HCT116 (cell line): ENCODE results near the gene LELP1.
"Not testable (repeated sequence)": the region's sequence is repeated elsewhere in the genome, so short reads cannot be mapped to it uniquely, and the experiment has no call there.

ENCODE experiments used
- EZH2 ChIP-seq: fragments of 200-600 bp; sonication (generic); IDR thresholded peaks from 2 replicates; pipeline ENCODE4 v1.6.1; 2017; ENCODE audit warnings: antibody characterized with exemption, mixed run types
- EZH2phosphoT487 ChIP-seq: fragments of 200-600 bp; IDR thresholded peaks from 2 replicates; pipeline ENCODE4 v1.6.1; 2018; ENCODE audit warnings: antibody characterized with exemption, borderline replicate concordance
- JUND ChIP-seq: IDR thresholded peaks from 2 replicates; pipeline ENCODE4 v1.6.1; 2012
- POLR2A ChIP-seq: IDR thresholded peaks from 2 replicates; pipeline ENCODE4 v1.7.0; 2011; ENCODE audit warnings: borderline replicate concordance; ENCODE audit not compliant: insufficient read depth, insufficient read length; ENCODE audit errors: extremely low read depth
- POLR2AphosphoS5 ChIP-seq: IDR thresholded peaks from 2 replicates; pipeline ENCODE4 v1.6.1; 2011; ENCODE audit warnings: mild to moderate bottlenecking, low read depth, low read length, moderate library complexity
- TF ChIP-seq, protein P1 (sequence below), 3 experiments: fragments of 200-600 bp in 1 of 3; sonication (generic) in 1 of 3; IDR thresholded peaks in 2 of 3; conservative IDR thresholded peaks in 1 of 3; 2 replicates each; pipeline ENCODE4 v1.5.1; 2012 to 2017; ENCODE audit warnings: low read depth in 2 of 3, low read length in 2 of 3, antibody characterized with exemption in 1 of 3, borderline replicate concordance in 1 of 3, control low read depth in 1 of 3, mild to moderate bottlenecking in 1 of 3, mixed read lengths in 1 of 3, mixed run types in 1 of 3, moderate library complexity in 1 of 3; ENCODE audit not compliant: insufficient read depth in 1 of 3
- TF ChIP-seq, protein P2 (sequence below): IDR thresholded peaks from 2 replicates; pipeline ENCODE4 v1.6.1; 2011; ENCODE audit warnings: mild to moderate bottlenecking, low read length, moderate library complexity; ENCODE audit not compliant: insufficient replicate concordance; ENCODE audit errors: extremely low read depth
- TF ChIP-seq, protein P3 (sequence below): IDR thresholded peaks from 2 replicates; pipeline ENCODE4 v1.6.1; 2012

DNA sequence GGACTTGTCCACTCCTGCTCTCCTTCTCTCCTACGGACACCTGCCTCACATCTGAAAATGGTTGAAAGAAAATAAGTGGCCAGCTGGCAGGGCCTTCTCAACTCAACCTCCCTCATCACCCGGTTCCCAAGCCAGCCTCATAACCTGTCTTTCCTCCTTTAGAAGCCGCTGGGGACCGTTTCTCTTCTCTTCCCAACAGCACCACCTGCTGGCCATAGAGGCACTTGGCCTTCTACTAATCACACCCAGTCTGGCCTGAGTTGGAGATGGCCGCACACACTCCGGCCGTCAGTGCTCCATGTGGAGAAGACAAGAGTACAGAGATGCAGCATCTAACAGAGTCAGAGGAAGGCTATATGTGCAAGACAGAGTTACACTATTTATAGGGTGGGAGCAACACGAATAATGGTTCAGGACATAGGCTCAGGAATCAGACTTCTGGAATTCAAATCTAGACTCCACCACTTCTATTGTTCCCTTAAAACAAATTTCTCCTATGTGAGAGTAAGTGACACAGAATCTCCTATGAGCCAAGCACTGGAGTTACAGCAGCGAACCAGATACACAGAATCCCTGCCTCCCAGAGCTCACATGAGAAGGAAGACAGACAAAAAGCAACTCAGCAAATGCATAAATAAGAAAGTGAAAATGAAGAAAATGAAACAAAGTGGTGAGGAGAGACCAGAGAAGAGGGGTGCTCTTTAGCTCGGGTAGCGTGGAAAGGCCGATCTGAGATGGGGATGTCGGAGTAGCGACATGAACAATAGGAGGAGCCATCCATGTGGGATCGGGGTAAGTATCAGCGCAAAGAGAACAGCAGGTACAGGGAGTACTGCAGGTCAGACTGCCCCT lies 20.0 kb downstream of the LELP1 start:
- TF ChIP-seq, protein P1, sequence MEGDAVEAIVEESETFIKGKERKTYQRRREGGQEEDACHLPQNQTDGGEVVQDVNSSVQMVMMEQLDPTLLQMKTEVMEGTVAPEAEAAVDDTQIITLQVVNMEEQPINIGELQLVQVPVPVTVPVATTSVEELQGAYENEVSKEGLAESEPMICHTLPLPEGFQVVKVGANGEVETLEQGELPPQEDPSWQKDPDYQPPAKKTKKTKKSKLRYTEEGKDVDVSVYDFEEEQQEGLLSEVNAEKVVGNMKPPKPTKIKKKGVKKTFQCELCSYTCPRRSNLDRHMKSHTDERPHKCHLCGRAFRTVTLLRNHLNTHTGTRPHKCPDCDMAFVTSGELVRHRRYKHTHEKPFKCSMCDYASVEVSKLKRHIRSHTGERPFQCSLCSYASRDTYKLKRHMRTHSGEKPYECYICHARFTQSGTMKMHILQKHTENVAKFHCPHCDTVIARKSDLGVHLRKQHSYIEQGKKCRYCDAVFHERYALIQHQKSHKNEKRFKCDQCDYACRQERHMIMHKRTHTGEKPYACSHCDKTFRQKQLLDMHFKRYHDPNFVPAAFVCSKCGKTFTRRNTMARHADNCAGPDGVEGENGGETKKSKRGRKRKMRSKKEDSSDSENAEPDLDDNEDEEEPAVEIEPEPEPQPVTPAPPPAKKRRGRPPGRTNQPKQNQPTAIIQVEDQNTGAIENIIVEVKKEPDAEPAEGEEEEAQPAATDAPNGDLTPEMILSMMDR (IDR thresholded peaks at IDR 0.05 in 2 of 3, conservative IDR thresholded peaks at IDR 0.05 in 1 of 3; ENCODE audit: borderline replicate concordance in 1 of 3, insufficient read depth in 1 of 3, low read depth in 2 of 3, low read length in 2 of 3) = peak; percentile 48 to 72 (median 69); a peak in 5 of 6 replicates
- not testable (repeated sequence) for TF ChIP-seq POLR2A, EZH2phosphoT487, EZH2, POLR2AphosphoS5, JUND
- TF ChIP-seq, protein P2, sequence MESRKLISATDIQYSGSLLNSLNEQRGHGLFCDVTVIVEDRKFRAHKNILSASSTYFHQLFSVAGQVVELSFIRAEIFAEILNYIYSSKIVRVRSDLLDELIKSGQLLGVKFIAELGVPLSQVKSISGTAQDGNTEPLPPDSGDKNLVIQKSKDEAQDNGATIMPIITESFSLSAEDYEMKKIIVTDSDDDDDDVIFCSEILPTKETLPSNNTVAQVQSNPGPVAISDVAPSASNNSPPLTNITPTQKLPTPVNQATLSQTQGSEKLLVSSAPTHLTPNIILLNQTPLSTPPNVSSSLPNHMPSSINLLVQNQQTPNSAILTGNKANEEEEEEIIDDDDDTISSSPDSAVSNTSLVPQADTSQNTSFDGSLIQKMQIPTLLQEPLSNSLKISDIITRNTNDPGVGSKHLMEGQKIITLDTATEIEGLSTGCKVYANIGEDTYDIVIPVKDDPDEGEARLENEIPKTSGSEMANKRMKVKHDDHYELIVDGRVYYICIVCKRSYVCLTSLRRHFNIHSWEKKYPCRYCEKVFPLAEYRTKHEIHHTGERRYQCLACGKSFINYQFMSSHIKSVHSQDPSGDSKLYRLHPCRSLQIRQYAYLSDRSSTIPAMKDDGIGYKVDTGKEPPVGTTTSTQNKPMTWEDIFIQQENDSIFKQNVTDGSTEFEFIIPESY = not testable (repeated sequence)
- TF ChIP-seq, protein P3, sequence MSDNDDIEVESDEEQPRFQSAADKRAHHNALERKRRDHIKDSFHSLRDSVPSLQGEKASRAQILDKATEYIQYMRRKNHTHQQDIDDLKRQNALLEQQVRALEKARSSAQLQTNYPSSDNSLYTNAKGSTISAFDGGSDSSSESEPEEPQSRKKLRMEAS = not testable (repeated sequence)
